AG09319 (cell line): ENCODE measurements around the gene CCR5AS.

ENCODE experiments used
- DNase-seq: peaks from one replicate; pipeline ENCODE4 v3.0.0-alpha.2; 2010; ENCODE audit warnings: low read depth; ENCODE audit errors: extremely low read depth
- TF ChIP-seq, protein P1 (sequence below): IDR thresholded peaks from 2 replicates; pipeline ENCODE4 v1.5.1; 2011; ENCODE audit warnings: low read depth, mild to moderate bottlenecking, inconsistent platforms, low read length, moderate library complexity

Gene CCR5AS

DNA sequence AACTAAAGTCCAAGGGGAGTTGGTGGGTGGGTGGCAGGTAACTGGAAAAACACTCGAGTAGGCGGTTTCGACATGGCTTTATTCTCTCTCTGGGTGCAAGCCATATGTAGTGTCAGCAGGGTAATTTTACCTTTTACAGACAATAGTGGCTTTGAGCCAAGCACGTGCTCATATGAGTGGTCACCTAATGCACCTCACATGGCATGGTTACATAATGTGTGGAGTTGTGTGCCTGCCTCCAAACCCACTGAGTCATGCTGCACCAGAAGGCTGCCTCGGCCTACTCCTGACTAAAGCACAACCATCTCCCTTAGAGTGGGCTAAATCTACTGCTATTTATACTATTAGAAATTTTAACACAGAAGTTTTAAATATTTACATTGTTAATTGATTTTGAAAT lies 16.7 kb upstream of the CCR5AS start:
- TF ChIP-seq, protein P1, sequence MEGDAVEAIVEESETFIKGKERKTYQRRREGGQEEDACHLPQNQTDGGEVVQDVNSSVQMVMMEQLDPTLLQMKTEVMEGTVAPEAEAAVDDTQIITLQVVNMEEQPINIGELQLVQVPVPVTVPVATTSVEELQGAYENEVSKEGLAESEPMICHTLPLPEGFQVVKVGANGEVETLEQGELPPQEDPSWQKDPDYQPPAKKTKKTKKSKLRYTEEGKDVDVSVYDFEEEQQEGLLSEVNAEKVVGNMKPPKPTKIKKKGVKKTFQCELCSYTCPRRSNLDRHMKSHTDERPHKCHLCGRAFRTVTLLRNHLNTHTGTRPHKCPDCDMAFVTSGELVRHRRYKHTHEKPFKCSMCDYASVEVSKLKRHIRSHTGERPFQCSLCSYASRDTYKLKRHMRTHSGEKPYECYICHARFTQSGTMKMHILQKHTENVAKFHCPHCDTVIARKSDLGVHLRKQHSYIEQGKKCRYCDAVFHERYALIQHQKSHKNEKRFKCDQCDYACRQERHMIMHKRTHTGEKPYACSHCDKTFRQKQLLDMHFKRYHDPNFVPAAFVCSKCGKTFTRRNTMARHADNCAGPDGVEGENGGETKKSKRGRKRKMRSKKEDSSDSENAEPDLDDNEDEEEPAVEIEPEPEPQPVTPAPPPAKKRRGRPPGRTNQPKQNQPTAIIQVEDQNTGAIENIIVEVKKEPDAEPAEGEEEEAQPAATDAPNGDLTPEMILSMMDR: no peak
- DNase-seq: no peak

DNA sequence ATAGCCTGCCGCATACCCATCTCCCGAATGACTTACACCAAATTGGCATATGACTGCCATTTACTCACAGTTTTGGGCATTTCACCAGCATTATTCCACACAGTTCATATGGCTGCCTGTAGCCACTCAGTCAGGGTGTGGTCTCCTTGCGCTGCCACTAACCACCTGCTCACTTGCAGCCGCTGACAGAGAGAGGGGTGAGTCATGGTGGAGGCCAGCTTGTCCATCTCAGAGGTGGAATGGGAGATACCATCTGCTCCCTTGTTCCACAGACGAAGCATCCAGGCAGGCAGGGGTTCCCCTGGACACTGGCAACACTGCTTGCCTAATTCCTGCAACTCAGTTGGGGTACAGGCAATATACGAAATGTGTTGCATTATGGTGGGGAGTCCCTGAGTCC lies 15.8 kb upstream of the CCR5AS start:
- TF ChIP-seq, protein P1: no peak
- no peak for DNase-seq

DNA sequence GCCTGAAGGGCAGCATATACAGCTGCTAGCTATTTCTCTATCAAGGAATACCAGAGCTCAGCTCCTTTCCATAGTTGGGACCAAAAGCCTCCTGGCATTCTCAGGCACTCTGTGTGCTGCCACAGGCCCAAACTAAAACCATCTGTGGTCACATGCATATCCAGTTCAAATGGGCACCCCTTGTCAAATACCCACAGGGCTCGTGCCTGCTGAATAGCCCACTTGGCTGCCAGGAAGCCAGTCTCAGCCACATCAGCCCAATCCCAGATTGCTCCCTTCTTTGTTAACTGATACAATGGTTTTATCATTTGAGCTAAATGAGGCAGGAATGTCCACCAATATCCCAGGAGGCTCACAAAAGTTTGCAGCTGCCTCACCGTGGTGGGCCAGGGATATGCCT lies 14.1 kb upstream of the CCR5AS start:
- DNase-seq: no peak
- TF ChIP-seq, protein P1: no peak

DNA sequence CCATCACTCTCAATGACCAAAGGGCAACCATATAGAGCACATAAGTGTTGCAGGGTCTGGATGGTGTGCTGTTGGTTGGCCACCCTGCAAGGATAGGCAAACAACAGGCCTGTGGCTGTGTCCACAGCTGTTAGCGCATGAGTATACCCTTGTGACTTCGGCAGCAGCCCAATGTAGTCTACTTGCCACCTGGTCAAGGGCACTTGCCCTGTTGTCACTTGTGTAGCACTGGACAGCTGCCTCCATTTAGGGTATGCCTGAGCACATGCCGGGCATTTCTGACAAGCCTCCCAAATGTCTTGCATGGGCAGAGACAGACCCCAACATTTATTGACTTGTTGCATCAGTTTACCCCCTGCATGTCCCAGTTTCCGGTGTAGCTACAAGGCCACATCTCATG lies 12.9 kb upstream of the CCR5AS start:
- TF ChIP-seq, protein P1: no peak
- DNase-seq: no peak

DNA sequence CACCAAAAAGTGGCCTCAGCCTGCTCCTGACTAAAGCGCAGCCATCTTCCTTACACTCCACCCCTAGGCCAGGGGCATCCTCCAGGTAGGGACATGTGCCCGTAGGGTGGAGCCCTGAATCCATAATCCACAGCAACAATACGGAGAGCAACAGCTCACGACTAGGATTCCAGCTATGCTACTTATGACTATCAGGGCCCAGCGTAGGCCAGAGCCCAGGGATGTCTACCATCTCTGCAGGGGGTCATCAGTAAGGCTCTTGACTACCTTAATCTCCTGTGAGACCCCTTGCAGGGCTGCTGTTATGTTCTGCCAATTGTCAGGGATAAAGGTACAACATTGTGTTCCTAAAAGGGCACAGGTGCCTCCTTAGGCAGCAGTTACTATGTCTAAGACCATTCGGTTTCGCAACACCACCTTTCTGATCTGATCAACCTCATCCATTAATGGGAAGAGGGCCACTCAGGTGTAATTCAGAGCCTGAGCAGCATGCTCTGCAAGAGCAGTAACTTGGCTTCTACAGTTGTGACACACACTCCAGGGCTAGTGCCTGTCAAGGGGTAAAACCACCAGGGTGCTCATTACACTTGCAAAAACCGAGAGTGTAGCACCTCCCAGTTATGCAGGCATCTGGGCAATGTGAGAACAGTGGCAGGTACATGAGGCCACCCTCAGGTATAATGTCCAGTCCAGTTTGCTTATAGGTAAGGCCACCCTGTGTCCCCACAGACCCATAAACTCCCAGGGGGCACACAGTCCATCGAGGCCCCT lies 11.2 kb upstream of the CCR5AS start:
- TF ChIP-seq, protein P1: no peak
- DNase-seq: no peak

DNA sequence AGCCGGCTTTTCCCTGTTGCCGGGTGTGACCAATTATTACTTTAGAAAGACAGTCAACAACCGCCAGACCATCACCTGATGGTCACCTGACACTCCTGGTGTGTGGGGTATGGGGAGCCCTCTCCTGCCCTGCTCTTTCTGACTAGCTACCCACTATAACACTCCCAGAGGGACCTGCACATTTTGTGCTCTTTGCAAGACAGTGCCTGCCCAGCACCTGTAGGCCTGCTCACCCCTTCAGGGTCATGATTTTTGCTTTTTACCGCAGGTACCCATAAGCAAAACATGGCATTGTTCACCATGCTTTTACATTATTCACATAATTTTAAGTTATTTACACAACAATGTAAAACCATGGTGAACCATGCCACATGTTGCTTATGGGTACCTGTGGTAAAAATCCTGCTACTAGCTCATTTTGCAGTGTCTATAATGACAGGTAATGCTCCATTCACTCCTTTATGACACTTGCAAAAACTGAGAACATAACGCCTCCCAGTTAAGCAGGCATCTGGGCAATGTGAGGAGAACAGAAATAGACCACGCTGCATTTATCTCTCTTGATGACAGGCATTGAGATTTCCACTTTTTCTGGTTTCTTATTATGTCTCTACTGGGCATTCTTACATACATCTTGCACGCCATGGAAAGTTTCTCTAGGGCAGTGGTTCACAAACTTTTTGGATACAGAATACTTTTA lies 10.1 kb upstream of the CCR5AS start:
- TF ChIP-seq, protein P1: no peak
- DNase-seq: no peak

DNA sequence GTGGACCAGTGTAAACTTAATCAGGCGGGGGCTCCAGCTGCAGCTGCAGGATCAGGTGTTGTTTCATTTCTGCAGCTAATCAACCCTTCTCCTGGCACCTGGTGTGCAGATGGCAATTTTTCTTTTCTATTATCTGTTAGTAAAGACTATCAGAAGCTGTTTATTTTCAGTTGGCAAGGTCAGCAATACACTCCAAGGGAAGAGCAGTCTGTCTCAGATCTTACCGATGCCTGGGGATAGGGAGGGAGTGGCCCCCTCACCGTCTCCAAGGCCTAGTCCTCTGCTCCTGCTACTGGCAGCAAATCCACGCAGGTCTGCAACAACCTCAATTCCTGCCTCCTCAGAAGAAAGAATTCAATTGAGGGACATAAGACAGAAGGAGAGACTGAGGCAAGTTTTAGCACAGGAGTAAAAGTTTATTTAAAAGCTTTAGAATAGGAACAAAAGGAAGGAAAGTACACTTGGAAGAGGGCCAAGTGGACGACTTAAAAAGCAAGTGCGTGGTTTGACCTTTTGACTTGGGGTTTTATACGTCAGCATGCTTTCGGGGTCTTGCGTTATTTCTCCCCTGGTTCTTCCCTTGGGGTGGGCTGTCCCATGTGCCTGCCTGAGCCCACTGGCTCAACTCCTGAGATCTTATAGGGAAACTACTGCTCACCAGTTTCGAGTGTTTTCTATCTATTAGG lies 9.4 kb upstream of the CCR5AS start:
- DNase-seq: no peak
- TF ChIP-seq, protein P1: no peak
